ENCODE data around the gene OPCML.

- no peak for TF ChIP-seq CTCF (conservative IDR thresholded peaks at IDR 0.05 in 1 of 2, IDR thresholded peaks at IDR 0.05 in 1 of 2; ENCODE audit: extremely low read depth in 1 of 2, insufficient read depth in 1 of 2, low read depth in 1 of 2, low read length in 2 of 2)
- no peak for TF ChIP-seq EZH2 (IDR thresholded peaks at IDR 0.05; ENCODE audit: borderline replicate concordance, low read length)
These were observed 27.4 kb downstream of the OPCML start for GRCh38 chr11:133504906-133505305.

Measured in mammary epithelial cell (primary cell).